ENCODE measurements around the gene ILK.
A peak's percentile ranks its signal among the peaks of the same experiment; 100 is the strongest.

The ILK gene

DNA sequence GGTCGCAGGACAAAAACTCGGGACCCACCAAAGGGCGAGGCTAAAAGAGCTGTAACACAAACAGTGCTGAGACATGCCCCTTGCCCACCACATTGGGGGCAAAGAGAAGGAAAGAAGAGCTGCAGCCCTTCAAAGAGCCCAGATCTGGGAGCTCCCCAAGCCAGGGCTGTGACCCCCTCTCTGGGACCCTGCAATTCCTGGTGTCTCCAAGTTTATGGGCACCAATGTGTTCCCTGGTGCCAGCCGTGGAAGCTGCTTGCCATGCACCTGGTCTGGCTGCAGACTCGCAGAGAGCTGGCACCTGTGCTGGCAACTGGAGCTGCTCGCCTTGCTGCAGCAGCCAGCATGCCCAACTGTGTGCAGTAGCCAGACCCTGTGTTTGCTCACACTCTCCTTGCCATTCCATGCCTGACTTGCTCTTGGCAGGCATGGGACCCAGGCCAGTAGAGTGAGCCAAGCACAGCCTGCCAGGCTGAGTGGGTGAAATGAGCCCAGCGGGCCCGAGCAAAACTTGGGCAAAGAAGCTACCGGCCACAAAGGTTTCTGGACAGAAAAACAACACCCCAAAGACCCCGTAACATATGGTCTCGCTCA, 16.1 kb upstream of the ILK start:
- H3K27ac ChIP-seq = peak overlapping the region; percentile 66
- TF ChIP-seq ZFX (IDR thresholded peaks at IDR 0.05) = no peak
- TF ChIP-seq CTCF (conservative IDR thresholded peaks at IDR 0.05) = no peak

GRCh38 chr11:6588018-6588417, 15.6 kb upstream of the ILK start:
- TF ChIP-seq CTCF (conservative IDR thresholded peaks at IDR 0.05) = no peak
- peak overlapping the region; percentile 66 for H3K27ac ChIP-seq

DNA sequence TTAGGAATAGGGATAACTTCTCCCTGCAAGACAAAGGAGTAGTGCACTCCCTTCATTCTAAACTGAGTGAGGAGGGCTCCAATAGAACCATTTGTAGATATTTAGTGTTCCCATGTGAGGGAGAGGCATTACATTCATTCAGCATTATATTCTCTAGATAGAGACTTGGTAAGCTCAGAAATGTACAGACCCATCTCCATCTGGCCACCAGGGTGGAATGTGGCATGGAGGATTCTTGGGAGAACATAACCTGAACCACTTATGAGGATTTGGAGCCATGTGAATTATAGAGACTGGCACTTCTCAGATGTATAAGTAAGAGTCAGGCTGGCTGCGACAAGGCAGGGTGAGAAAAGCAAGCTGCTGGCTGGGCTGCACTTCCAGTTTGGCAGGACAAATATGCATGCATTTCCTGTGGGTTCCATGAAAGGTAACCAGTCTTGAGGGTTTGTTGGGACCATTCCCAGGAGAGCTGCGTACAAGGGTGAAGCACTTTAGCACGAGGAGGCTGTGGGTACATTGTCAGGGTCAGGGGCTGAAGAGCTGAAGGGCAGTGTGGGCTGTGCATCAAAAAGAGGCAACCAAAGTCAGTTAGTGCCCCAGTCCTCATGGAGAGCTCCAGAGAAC, 9.3 kb upstream of the ILK start:
- no peak overlapping the region for H3K27ac ChIP-seq
- TF ChIP-seq CTCF (conservative IDR thresholded peaks at IDR 0.05) = no peak; the same call in 1 of the 2 replicates
- TF ChIP-seq ZFX (IDR thresholded peaks at IDR 0.05) = no peak

- H3K27ac ChIP-seq = no peak overlapping the region
- TF ChIP-seq ZFX (IDR thresholded peaks at IDR 0.05) = no peak
- TF ChIP-seq CTCF (conservative IDR thresholded peaks at IDR 0.05) = no peak
Measured at GRCh38 chr11:6596239-6596877, 7.2 kb upstream of the ILK start.

DNA sequence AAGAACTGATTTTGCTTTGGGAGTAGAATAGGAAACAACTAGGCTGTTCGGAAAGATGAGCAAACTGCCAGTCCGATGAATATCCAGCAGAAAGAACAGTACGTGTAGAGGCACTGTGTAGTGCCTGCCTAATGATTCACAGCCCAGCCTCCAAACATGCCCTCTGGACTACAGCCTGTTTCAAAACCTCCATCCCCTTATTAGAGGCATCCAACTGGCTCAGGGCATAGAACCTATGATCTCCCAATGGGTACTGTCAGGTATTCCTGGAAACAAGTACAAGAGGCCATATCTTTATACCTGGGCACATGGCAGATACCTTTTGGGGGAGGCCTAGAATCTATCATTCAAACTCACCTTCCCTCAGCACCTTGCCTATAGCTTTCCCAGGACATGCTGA, 5.0 kb upstream of the ILK start:
- TF ChIP-seq ZFX (IDR thresholded peaks at IDR 0.05) (no peak), CTCF (conservative IDR thresholded peaks at IDR 0.05) (no peak)
- no peak overlapping the region for H3K27ac ChIP-seq

- no peak for TF ChIP-seq CTCF (conservative IDR thresholded peaks at IDR 0.05)
- TF ChIP-seq ZFX (IDR thresholded peaks at IDR 0.05) = no peak
- H3K27ac ChIP-seq = no peak overlapping the region
Measured at GRCh38 chr11:6599449-6599848, 4.1 kb upstream of the ILK start.

DNA sequence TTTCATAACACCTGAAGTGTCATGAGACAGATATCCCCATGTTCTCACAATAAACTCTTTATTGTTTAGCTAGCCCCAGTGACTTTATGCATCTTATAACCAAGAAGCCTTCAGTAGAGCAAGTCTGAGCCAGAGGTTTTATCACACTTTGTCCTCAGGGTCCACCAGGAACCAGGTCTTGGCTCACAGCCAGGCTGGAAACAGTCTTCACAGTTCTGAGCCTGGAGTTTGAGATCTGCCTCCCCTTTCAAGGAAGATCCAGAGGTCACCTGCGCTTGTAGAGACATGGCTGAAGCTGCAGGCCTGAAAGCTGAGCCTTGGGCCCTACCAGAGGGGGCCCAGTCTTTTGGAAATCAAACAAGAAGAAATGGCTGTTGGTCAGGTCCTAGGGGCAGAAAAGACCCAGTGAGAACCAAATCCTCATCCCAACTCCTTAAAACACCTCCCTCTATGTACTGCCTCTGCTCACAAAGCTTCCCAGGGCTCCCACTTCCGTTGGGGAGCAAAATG, 3.6 kb upstream of the ILK start:
- no peak overlapping the region for H3K27ac ChIP-seq
- TF ChIP-seq ZFX (IDR thresholded peaks at IDR 0.05) (no peak), CTCF (conservative IDR thresholded peaks at IDR 0.05) (no peak)

Measured in C4-2B (cell line).